Mammary epithelial cell (primary cell): ENCODE measurements around the gene ARMC10.

Source experiments
- EZH2 ChIP-seq: IDR thresholded peaks from 2 replicates; pipeline ENCODE4 v1.6.1; 2012; ENCODE audit warnings: low read length, inconsistent platforms, borderline replicate concordance
- TF ChIP-seq, protein P1 (sequence below), 2 donors: IDR thresholded peaks in 1 of 2; conservative IDR thresholded peaks in 1 of 2; 2 replicates each; pipeline ENCODE4 v1.5.1; 2011 to 2012; ENCODE audit warnings: inconsistent platforms in 2 of 2, low read length in 2 of 2, mild to moderate bottlenecking in 2 of 2, control low read depth in 1 of 2, low read depth in 1 of 2; ENCODE audit not compliant: insufficient read depth in 1 of 2; ENCODE audit errors: extremely low read depth in 1 of 2

DNA sequence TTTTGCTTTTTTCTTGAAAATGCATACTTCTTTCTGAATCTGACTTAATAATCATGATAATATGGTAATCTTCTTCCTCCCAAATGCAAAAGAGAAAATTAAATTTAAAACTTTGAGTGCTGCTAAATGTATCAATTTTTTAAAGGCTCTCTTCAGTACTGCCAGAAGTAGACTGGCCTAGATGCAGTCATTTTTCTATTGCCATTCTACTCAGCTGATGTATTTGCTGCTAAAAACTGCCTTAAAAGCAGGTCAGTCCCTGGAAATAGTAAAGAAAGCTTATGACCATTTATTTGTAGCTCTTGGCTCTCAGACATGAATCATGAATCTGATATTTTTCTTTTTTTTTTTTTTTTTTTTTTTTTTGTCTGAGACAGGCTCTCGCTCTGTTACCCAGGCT lies 45.4 kb downstream of the ARMC10 start:
- TF ChIP-seq, protein P1, sequence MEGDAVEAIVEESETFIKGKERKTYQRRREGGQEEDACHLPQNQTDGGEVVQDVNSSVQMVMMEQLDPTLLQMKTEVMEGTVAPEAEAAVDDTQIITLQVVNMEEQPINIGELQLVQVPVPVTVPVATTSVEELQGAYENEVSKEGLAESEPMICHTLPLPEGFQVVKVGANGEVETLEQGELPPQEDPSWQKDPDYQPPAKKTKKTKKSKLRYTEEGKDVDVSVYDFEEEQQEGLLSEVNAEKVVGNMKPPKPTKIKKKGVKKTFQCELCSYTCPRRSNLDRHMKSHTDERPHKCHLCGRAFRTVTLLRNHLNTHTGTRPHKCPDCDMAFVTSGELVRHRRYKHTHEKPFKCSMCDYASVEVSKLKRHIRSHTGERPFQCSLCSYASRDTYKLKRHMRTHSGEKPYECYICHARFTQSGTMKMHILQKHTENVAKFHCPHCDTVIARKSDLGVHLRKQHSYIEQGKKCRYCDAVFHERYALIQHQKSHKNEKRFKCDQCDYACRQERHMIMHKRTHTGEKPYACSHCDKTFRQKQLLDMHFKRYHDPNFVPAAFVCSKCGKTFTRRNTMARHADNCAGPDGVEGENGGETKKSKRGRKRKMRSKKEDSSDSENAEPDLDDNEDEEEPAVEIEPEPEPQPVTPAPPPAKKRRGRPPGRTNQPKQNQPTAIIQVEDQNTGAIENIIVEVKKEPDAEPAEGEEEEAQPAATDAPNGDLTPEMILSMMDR (conservative IDR thresholded peaks at IDR 0.05 in 1 of 2, IDR thresholded peaks at IDR 0.05 in 1 of 2; ENCODE audit: extremely low read depth in 1 of 2, insufficient read depth in 1 of 2, low read depth in 1 of 2, low read length in 2 of 2): no peak
- TF ChIP-seq EZH2: no peak
